Stimulated activated naive CD8-positive, alpha-beta T cell treated with anti-CD3 and anti-CD28 coated beads, Interleukin-15, Interleukin-2, amounts not matched to agents 100 ng/mL and 50 ng/mL, for 24 hours (primary cell): ENCODE data around the gene RNF157.

Experiments used
- H3K27ac Mint-ChIP-seq: one replicate; pipeline ENCODE4 v1.8.0; 2021; ENCODE audit warnings: mild to moderate bottlenecking, mixed read lengths
- H3K27me3 Mint-ChIP-seq: one replicate; pipeline ENCODE4 v1.8.0; 2021; ENCODE audit warnings: mixed read lengths
- H3K36me3 Mint-ChIP-seq: one replicate; pipeline ENCODE4 v1.8.0; 2021; ENCODE audit warnings: low read depth, mixed read lengths
- H3K4me1 Mint-ChIP-seq: one replicate; pipeline ENCODE4 v1.8.0; 2021; ENCODE audit warnings: low read depth, mixed read lengths
- H3K4me3 Mint-ChIP-seq: one replicate; pipeline ENCODE4 v1.8.0; 2021; ENCODE audit warnings: mild to moderate bottlenecking, mixed read lengths
- H3K9me3 Mint-ChIP-seq: one replicate; pipeline ENCODE4 v1.8.0; 2021; ENCODE audit warnings: mixed read lengths

RNF157 gene

DNA sequence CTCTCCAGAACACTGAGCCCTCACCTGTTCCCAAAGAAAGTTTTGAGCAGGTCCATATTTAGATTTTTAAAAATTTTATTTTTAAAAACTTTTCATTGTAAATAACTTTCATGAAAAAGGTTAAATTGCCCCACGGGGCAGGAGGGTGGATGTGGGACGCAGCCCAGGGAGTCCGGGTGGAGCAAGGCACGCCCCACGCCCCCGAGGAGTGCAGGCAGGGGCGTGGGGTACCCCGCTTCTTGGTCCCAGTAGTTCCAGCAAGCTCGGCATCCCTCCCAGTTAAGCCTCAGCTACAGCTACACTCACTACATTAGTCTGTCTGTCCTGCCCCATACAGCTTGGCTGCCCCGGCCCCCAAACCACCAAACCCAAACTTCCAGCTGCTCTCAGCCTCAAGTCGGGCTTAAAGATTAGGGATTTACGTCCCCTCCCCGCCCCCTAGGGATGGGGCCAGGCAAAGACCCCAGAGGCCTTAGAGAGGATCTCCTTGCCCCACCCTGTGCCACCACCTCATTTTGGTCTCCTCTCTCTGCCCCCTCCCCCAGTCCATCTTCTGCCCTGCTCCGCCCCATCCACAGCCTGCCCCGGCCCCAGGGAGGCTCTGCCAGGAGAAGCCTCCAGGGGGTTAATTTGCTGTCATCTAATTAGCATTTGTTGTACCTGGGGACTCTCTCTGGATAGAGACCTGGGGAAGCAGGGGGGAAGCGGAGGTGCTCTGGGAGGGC lies 103.9 kb downstream of the RNF157 start:
- Mint-ChIP-seq H3K36me3 (no peaks in the 10 kb centered on the region), H3K9me3 (no peaks in the 10 kb centered on the region), H3K27ac (no peak overlapping the region), H3K27me3 (peaks cover 3% of the 10 kb centered on the region), H3K4me1 (peaks cover 31% of the 10 kb centered on the region), H3K4me3 (no peak overlapping the region)

DNA sequence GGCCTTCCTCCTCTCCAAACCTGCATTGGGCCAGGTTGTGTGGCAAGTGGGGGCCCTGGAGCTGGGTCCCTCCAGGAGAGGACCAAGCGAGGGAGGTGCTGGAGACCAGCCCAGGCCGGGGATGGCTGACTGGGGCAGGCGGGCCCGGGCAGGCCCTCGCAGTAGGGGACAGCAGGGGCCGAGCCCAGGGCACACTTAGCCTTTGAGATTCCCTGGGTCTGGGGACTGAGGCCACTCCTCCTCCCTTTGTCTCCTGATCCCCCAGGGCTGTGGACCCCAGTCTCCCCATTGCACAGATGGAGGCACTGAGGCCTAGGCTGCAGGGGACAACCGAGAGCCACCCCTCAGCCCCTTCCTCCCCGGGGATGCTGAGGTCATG lies 104.5 kb downstream of the RNF157 start:
- Mint-ChIP-seq H3K36me3 (no peaks in the 10 kb centered on the region), H3K27me3 (peaks cover 3% of the 10 kb centered on the region), H3K27ac (no peak overlapping the region), H3K4me1 (peaks cover 27% of the 10 kb centered on the region), H3K4me3 (no peak overlapping the region), H3K9me3 (no peaks in the 10 kb centered on the region)

DNA sequence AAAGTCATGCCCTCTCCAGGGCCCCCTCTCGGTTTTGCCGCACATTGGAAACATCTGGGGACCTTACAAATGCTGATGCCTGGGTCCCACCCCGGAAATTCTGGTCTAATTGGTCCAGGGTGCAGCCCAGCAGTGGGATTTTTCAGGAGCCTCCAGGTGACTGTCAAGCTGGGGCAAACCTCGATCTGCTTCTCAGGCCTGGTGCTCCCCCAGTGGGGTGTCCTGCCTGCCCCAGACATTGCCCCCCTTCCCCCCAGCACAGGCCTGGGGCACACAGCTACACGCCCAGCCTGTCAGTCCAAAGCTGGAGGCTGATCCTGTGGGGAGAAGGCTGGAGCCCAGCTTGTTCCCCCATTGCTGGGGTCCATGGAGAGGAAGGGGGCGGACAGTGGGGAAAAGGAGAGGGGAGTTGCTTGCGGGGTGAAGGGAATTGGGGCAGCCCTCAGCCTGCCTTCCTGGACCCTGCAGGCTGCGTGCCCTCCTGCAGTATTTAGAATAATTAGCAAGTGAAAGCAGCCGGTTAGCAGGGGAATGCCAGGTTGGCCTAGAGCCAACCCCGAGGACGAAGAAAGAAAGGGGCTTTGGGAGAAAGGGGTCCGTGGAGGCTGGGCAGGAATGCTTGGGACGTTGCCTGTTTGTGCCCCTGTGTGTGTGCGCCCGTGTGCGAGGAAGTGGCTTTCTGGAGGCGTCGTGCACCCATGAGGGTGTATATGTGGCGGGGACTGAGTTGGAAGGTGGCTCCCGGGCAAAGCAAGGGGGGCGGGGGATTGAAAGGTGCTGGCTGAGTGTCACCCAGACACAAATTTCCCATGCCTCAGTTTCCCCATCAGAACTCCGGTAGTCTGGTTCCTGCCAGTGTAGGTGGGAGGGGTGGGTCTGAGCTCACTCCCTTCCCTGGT lies 105.1 kb downstream of the RNF157 start:
- Mint-ChIP-seq H3K27ac (peak overlapping the region; percentile 27), H3K36me3 (no peaks in the 10 kb centered on the region), H3K27me3 (peaks cover 3% of the 10 kb centered on the region), H3K9me3 (no peaks in the 10 kb centered on the region), H3K4me1 (peaks cover 23% of the 10 kb centered on the region), H3K4me3 (no peak overlapping the region)

DNA sequence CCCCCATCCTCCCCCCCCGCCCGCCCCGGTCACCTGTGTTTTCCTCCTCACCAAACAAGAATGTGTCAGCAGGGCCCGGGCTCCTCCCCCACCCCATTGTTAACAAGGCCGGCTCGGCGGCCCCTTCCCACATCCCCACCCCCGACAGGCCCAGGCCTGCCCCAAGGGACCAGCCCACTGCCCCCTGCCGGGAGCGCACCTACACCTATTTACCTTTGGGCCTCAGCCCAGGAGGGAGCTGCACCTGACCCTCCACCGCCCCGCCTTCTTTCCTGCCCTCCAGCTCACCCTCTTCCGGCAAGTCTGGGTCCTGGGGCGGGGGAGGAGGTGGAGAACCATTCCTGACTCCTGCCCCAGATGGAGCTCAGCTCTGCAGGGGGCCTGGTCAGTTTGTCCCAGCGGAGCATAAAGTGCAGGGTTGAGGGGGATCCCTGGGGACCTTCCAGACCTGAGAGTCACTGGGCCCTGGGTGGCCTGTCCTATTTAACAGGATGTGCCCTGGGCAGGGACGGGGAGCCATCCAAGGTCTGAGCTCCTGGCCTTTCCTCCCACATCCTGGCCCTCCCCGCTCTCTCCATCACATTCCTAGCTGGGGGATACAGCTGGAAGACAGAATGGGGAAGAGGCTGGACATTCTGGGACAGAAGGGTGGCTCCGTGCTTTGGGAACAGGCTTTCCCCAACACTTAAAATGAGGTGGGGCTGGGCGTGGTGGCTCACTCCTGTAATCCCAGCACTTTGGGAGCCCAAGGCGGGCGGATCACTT lies 107.5 kb downstream of the RNF157 start:
- H3K36me3 Mint-ChIP-seq = no peaks in the 10 kb centered on the region
- H3K9me3 Mint-ChIP-seq = no peaks in the 10 kb centered on the region
- peaks cover 23% of the 10 kb centered on the region for H3K4me1 Mint-ChIP-seq
- no peak overlapping the region for H3K4me3 Mint-ChIP-seq
- H3K27me3 Mint-ChIP-seq = no peaks in the 10 kb centered on the region
- H3K27ac Mint-ChIP-seq = no peak overlapping the region

DNA sequence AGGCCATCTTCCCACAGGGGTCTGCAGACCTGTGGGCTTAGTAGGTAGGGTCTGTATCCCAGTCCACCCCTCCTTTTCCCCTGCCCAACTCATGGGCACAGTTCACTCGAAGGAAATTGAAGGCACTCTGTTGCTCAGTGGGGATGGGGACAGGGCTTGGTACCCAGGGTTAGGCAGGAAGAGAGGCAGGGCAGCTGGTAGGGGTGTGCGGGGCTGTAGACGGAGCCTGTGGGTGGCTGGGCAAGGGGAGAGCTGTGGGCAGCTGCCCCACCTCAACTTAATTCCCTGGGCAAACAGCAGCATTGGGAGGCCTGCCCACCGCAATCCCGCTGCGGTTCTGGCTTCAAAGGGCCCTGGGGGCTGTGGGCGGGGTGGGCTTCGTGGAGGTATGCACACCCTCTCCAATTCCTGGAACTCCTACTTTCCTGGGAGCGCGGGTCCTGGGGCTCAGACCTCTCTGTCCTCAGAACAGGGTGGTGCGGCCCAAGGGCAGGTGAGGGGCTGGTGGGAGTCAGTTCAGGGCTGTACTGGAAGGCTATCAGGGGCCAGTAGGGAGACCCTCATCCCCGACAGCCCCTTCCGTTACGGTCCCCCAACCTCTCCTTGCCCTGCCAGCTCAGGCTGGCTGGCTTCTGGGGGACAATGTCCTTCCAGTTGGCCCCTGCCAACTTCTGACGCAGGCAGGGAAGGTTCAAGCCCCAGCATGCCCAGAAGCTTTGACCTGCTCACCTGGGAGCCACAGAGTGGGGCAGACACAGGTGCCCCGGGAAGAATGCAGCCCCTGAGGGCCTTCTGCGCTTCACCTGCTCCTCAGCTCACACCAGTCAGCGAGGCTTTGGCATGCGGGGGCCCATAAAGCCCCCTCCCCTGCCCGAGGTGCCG lies 108.4 kb downstream of the RNF157 start:
- H3K4me3 Mint-ChIP-seq = no peak overlapping the region
- H3K4me1 Mint-ChIP-seq = peaks cover 28% of the 10 kb centered on the region
- H3K27ac Mint-ChIP-seq = no peak overlapping the region
- no peaks in the 10 kb centered on the region for H3K27me3 Mint-ChIP-seq
- H3K9me3 Mint-ChIP-seq = no peaks in the 10 kb centered on the region
- H3K36me3 Mint-ChIP-seq = no peaks in the 10 kb centered on the region

DNA sequence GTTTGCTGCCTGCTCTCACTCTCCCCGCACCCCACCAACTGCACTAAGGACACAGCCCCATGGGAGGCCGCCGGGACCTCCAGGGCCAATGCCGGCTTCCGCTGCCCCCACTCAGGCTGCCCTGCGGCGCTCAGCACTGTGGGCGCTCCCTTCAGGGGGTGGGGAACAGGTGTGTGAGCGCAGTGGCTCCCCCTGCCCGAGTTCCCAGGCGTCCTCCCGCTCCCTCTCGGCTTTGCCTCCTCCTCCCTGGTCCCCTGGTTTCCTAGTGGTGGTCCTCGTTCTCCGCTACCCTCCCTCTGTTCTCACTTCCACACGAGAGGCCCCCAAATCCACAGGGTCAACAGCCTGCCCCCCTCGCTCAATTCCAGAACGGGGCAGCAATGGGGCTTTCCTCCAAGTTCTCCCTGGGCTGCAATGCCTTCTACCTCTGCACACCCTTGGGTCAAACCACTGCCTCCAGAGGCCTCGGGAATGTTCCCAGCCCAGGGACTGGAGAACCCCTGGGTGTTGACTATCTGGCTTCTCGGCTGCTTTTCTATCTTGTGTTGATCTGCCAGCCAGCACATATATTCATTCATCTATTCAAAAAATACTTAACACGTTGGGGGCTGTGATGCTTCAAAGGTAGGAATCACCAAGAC lies 109.1 kb downstream of the RNF157 start:
- Mint-ChIP-seq H3K27me3 (no peaks in the 10 kb centered on the region), H3K27ac (no peak overlapping the region), H3K36me3 (no peaks in the 10 kb centered on the region)

DNA sequence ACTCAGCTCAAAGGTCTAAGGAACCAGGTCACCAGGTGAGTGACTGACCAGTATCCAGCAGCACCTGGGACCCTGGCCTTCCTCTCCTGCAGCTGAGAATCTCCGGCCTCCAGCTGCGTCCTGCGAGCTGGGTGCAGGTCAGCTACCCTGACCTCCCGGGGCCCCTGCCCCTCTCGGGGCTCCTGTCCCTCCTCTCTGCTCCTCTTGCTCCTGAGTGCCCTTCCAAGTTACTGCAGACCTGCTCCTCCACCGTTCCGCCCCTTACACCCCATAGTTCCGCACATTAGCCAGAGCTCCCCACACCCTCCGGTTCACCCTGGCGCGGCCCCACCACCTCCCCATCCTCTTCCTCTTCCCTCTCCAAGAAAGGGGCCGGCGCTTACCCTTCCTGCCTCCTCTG lies 109.8 kb downstream of the RNF157 start:
- no peak overlapping the region for H3K4me3 Mint-ChIP-seq
- H3K27me3 Mint-ChIP-seq = no peaks in the 10 kb centered on the region
- H3K9me3 Mint-ChIP-seq = no peaks in the 10 kb centered on the region
- no peaks in the 10 kb centered on the region for H3K36me3 Mint-ChIP-seq
- H3K4me1 Mint-ChIP-seq = peaks cover 29% of the 10 kb centered on the region
- H3K27ac Mint-ChIP-seq = no peak overlapping the region

More for the DNA sequence above, 109.1 kb downstream of the RNF157 start:
- Mint-ChIP-seq H3K4me1 (peaks cover 34% of the 10 kb centered on the region), H3K4me3 (no peak overlapping the region), H3K9me3 (no peaks in the 10 kb centered on the region)

DNA sequence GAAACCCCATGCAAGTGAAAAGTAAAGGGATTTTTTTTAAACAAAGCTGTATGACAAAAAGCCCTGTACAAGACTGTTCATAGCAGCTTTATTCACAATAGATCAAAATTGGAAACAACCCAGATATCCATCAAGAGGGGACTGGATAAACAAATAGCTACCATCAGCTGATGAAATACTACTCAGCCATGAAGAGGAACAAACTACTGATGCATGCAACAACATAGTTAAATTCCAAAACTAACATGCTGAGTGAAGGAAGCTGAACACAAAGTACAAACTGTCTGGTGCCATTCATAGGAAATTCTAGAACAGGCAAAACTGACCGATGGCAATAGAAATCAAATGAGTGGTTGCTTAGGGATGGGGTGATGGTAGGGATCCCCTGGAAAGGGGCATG lies 114.4 kb downstream of the RNF157 start:
- H3K9me3 Mint-ChIP-seq = no peaks in the 10 kb centered on the region
- no peaks in the 10 kb centered on the region for H3K36me3 Mint-ChIP-seq
- H3K27me3 Mint-ChIP-seq = no peaks in the 10 kb centered on the region
- H3K4me3 Mint-ChIP-seq = no peak overlapping the region
- H3K4me1 Mint-ChIP-seq = peaks cover 20% of the 10 kb centered on the region
- H3K27ac Mint-ChIP-seq = no peak overlapping the region

DNA sequence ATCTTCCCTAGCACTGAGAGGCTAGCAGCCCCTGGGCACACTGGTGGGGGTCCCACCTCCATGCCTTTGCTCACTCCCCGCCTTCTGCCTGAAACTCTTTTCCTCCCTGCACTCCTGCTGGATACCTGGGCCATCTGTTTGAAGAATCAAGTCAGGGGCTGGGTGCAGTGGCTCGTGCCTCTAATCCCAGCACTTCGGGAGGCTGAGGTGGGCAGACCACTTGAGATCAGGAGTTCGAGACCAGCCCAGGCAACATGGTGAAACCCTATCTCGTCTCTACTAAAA lies 115.0 kb downstream of the RNF157 start:
- Mint-ChIP-seq H3K27me3 (no peaks in the 10 kb centered on the region), H3K4me3 (no peak overlapping the region), H3K36me3 (no peaks in the 10 kb centered on the region), H3K27ac (no peak overlapping the region), H3K4me1 (peaks cover 20% of the 10 kb centered on the region), H3K9me3 (no peaks in the 10 kb centered on the region)

DNA sequence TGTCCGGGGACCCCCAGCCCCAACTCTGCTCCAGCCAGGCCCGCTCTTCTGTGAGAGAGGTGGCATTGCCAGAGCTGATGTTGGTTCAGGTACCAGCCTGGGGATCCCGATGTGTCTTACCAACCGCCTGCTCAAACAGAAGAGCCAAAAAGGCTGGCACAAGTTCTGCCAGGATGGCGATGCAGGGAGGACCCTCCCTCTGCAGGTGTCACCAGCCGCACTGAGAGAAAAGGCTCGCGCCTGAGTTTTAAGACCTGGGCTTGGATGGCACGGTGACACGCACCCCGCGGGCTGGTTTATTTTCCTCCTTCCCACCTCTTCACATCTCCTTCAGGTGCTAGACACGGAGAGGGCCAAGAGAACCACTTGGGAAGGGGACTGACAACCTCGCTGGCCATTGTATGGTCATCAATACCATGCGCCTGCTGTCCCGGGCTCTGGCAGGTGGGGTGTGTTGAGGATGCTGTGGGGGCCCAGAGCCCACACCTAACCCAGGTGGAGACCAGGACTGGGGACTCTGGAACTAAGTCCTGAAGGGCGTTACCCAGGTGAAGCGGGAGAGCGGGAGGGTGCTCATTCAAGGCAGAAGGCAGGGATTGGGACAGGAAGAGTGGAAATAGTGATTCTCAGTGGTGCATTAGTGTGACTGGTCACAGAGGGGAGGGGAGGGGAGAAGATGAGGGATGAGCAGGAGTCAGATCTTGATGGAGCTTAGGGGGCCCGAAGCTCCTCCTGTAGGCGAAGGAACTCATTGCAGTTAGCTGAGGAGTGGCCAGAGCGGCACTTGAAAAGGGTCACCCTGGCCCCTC lies 115.5 kb downstream of the RNF157 start:
- no peaks in the 10 kb centered on the region for H3K9me3 Mint-ChIP-seq
- peaks cover 20% of the 10 kb centered on the region for H3K4me1 Mint-ChIP-seq
- H3K27me3 Mint-ChIP-seq = no peaks in the 10 kb centered on the region
- peak overlapping the region; percentile 5 for H3K27ac Mint-ChIP-seq
- no peaks in the 10 kb centered on the region for H3K36me3 Mint-ChIP-seq
- no peak overlapping the region for H3K4me3 Mint-ChIP-seq

DNA sequence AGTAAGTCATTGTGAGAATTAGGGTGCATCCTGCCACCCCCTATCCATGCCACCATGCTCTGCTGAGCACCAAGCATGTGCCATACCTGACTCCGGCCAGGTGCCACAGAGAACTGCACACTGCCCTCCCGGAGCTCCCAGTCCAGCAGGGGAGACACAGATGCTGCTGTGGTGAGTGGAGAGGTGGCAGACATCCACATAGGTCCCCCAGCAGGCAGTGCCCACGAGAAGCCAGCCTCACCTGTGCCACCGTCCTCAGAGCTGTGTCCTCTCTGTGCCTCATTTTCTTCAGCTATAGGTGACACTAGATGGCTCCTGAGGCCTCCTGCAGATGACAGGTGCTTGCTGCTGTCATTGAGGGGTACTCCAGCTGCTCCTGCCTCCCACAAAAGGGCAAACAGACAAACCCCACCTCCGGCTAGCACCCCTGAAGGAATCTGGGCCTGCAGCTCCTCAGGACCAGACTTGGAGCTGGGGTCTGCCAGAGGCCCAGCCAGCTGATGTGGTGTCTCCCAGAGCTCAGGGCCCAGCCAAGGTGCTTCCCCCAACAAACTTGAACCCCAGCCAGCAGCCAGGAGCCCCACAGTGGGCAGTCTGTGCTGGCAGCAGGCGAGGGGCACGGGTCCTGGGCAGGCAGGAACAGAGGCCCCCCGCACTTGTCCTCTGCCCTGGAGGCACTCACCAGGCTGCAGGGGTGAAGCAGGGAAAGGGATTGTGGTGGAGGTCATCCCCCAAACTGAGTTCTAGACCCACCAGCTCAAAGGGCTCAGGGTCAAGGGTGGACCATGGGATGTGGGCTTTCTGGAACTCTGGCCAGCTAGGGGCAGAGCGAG lies 116.3 kb downstream of the RNF157 start:
- H3K4me3 Mint-ChIP-seq = no peak overlapping the region
- no peak overlapping the region for H3K27ac Mint-ChIP-seq

DNA sequence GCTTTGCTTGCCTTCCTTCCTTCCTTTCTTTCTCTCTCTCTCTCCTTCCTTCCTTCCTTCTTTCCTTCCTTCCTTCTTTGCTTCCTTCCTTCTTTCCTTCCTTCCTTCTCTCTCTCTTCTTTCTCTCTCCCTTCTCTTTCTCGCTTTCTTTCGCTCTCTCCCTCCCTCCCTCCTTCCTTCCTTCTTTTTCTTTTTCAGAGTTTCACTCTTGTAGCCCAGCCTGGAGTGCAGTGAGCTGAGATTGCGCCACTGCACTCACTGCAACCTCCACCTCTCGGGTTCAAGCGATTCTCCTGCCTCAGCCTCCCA lies 117.1 kb downstream of the RNF157 start:
- no peaks in the 10 kb centered on the region for H3K9me3 Mint-ChIP-seq
- peak overlapping the region; percentile 68 for H3K27ac Mint-ChIP-seq

More for the DNA sequence above, 116.3 kb downstream of the RNF157 start:
- no peaks in the 10 kb centered on the region for H3K27me3 Mint-ChIP-seq
- H3K9me3 Mint-ChIP-seq = no peaks in the 10 kb centered on the region
- peaks cover 20% of the 10 kb centered on the region for H3K4me1 Mint-ChIP-seq
- H3K36me3 Mint-ChIP-seq = no peaks in the 10 kb centered on the region

More for the DNA sequence above, 117.1 kb downstream of the RNF157 start:
- Mint-ChIP-seq H3K4me1 (peaks cover 20% of the 10 kb centered on the region), H3K4me3 (no peak overlapping the region), H3K27me3 (no peaks in the 10 kb centered on the region), H3K36me3 (no peaks in the 10 kb centered on the region)
